H9 (cell line): ENCODE measurements around the gene FOXP4. TPM values are rescaled to one million over a fixed set of nuclear protein-coding genes. Genes with fewer than 3 reads are reported as not detected.

Experiments used
- DNase-seq: peaks from one replicate; pipeline ENCODE4 v3.0.0-alpha.2; 2017
- H2AFZ ChIP-seq: one replicate; pipeline ENCODE4 v1.6.1; 2013; ENCODE audit warnings: mild to moderate bottlenecking, low read length, control low read depth, moderate library complexity
- H2AK5ac ChIP-seq: 2 replicates; pipeline ENCODE4 v1.6.1; 2013; ENCODE audit warnings: low read length, control low read depth, mixed read lengths; ENCODE audit not compliant: insufficient read length
- H2BK120ac ChIP-seq: one replicate; pipeline ENCODE4 v1.6.1; 2013; ENCODE audit warnings: low read depth, mild to moderate bottlenecking, low read length, control low read depth, inconsistent platforms; ENCODE audit not compliant: poor library complexity, severe bottlenecking
- H2BK12ac ChIP-seq: 2 replicates; pipeline ENCODE4 v1.6.1; 2013; ENCODE audit warnings: low read length, control low read depth, mixed read lengths, low read depth; ENCODE audit not compliant: insufficient read length
- H2BK15ac ChIP-seq: 2 replicates; pipeline ENCODE4 v1.6.1; 2013; ENCODE audit warnings: low read depth, low read length, control low read depth
- H2BK20ac ChIP-seq: one replicate; pipeline ENCODE4 v1.6.1; 2013; ENCODE audit warnings: low read depth, mild to moderate bottlenecking, low read length, control low read depth, inconsistent platforms; ENCODE audit not compliant: poor library complexity, severe bottlenecking
- H2BK5ac ChIP-seq: 2 replicates; pipeline ENCODE4 v1.6.1; 2013; ENCODE audit warnings: low read length, control low read depth, mixed read lengths; ENCODE audit not compliant: insufficient read length
- H3K14ac ChIP-seq: 2 replicates; pipeline ENCODE4 v1.6.1; 2013; ENCODE audit warnings: low read length, control low read depth; ENCODE audit not compliant: insufficient read depth
- H3K18ac ChIP-seq: 2 replicates; pipeline ENCODE4 v1.6.1; 2013; ENCODE audit warnings: low read depth, mild to moderate bottlenecking, mixed read lengths, low read length, control low read depth; ENCODE audit not compliant: insufficient read length
- H3K23ac ChIP-seq: 2 replicates; pipeline ENCODE4 v1.6.1; 2013; ENCODE audit warnings: low read length, control low read depth, mixed read lengths, low read depth; ENCODE audit not compliant: insufficient read length
- H3K23me2 ChIP-seq: 2 replicates; pipeline ENCODE4 v1.6.1; 2013; ENCODE audit warnings: low read depth, mild to moderate bottlenecking, mixed read lengths, low read length, control low read depth; ENCODE audit not compliant: insufficient read length, poor library complexity, severe bottlenecking
- H3K27ac ChIP-seq: 2 replicates; pipeline ENCODE4 v1.5.1; 2013; ENCODE audit warnings: low read length, control low read depth, mixed read lengths, low read depth; ENCODE audit not compliant: insufficient read length
- H3K27me3 ChIP-seq: 2 replicates; pipeline ENCODE4 v1.6.1; 2013; ENCODE audit warnings: low read length, control low read depth, inconsistent platforms; ENCODE audit not compliant: insufficient read depth
- H3K4ac ChIP-seq: 2 replicates; pipeline ENCODE4 v1.6.1; 2013; ENCODE audit warnings: low read depth, mild to moderate bottlenecking, control low read depth, inconsistent platforms, low read length, moderate library complexity
- H3K4me1 ChIP-seq: 2 replicates; pipeline ENCODE4 v1.6.1; 2013; ENCODE audit warnings: low read length, control low read depth, inconsistent platforms; ENCODE audit not compliant: insufficient read depth
- H3K4me2 ChIP-seq: 2 replicates; pipeline ENCODE4 v1.6.1; 2013; ENCODE audit warnings: low read length, control low read depth, mixed read lengths; ENCODE audit not compliant: insufficient read length, insufficient read depth
- H3K56ac ChIP-seq: 2 replicates; pipeline ENCODE4 v1.6.1; 2013; ENCODE audit warnings: low read depth, mild to moderate bottlenecking, mixed read lengths, low read length, control low read depth; ENCODE audit not compliant: insufficient read length
- H3K79me1 ChIP-seq: 2 replicates; pipeline ENCODE4 v1.6.1; 2013; ENCODE audit warnings: low read depth, mild to moderate bottlenecking, moderate library complexity, low read length, control low read depth, inconsistent platforms; ENCODE audit not compliant: insufficient read depth, poor library complexity, severe bottlenecking
- H3K79me2 ChIP-seq: 2 replicates; pipeline ENCODE4 v1.6.1; 2013; ENCODE audit warnings: low read length, control low read depth, inconsistent platforms; ENCODE audit not compliant: insufficient read depth
- H3K9ac ChIP-seq: 2 replicates; pipeline ENCODE4 v1.6.1; 2013; ENCODE audit warnings: low read length, control low read depth, mixed read lengths; ENCODE audit not compliant: insufficient read length; ENCODE audit errors: extremely low read depth
- H3K9me3 ChIP-seq: one replicate; pipeline ENCODE4 v1.6.1; 2013; ENCODE audit warnings: low read depth, low read length, inconsistent platforms; ENCODE audit not compliant: control insufficient read depth
- H3T11ph ChIP-seq: one replicate; pipeline ENCODE4 v1.6.1; 2013; ENCODE audit warnings: mild to moderate bottlenecking, low read length, control low read depth, inconsistent platforms
- H4K20me1 ChIP-seq: one replicate; pipeline ENCODE4 v1.6.1; 2013; ENCODE audit not compliant: control insufficient read depth, insufficient read length, insufficient read depth
- H4K5ac ChIP-seq: 2 replicates; pipeline ENCODE4 v1.6.1; 2013; ENCODE audit warnings: low read depth, mild to moderate bottlenecking, mixed read lengths, low read length, control low read depth; ENCODE audit not compliant: insufficient read length
- H4K8ac ChIP-seq: replicated peaks from 2 replicates; pipeline ENCODE4 v1.6.1; 2013; ENCODE audit warnings: low read length, control low read depth, mixed read lengths, low read depth; ENCODE audit not compliant: insufficient read length
- H4K91ac ChIP-seq: 2 replicates; pipeline ENCODE4 v1.6.1; 2013; ENCODE audit warnings: low read depth, mild to moderate bottlenecking, moderate library complexity, mixed read lengths, low read length, control low read depth; ENCODE audit not compliant: insufficient read length
- H3K27ac Mint-ChIP-seq, 3 experiments: 2 replicates in 2 of 3; 3 replicates in 1 of 3; pipeline ENCODE4 v1.8.0; 2020 to 2021; ENCODE audit warnings: mixed read lengths in 3 of 3, mild to moderate bottlenecking in 1 of 3, moderate library complexity in 1 of 3
- H3K27me3 Mint-ChIP-seq: 2 replicates; pipeline ENCODE4 v1.8.0; 2021; ENCODE audit warnings: low read depth, mild to moderate bottlenecking, moderate library complexity, mixed read lengths
- H3K36me3 Mint-ChIP-seq, 3 experiments: 2 replicates in 2 of 3; 3 replicates in 1 of 3; pipeline ENCODE4 v1.8.0; 2020 to 2021; ENCODE audit warnings: low read depth in 3 of 3, mixed read lengths in 3 of 3; ENCODE audit not compliant: insufficient read depth in 1 of 3
- H3K4me1 Mint-ChIP-seq, 2 experiments: 2 replicates each; pipeline ENCODE4 v1.8.0; 2020; ENCODE audit warnings: mixed read lengths in 2 of 2
- H3K4me3 Mint-ChIP-seq, 2 experiments: 2 replicates in 1 of 2; 3 replicates in 1 of 2; pipeline ENCODE4 v1.8.0; 2020 to 2021; ENCODE audit warnings: mild to moderate bottlenecking in 2 of 2, mixed read lengths in 2 of 2, moderate library complexity in 1 of 2
- H3K9me3 Mint-ChIP-seq, 2 experiments: 2 replicates in 1 of 2; 3 replicates in 1 of 2; pipeline ENCODE4 v1.8.0; 2020; ENCODE audit warnings: mild to moderate bottlenecking in 2 of 2, mixed read lengths in 2 of 2, moderate library complexity in 1 of 2
- CTCF ChIP-seq: fragments of 200-600 bp; sonication (generic); conservative IDR thresholded peaks from 3 replicates; pipeline ENCODE4 v1.8.0; 2021; ENCODE audit warnings: antibody characterized with exemption, mild to moderate bottlenecking
- WGBS: extraction: QIAGEN DNeasy Blood & Tissue Kit; methylation state at CpG from one replicate; pipeline ENCODE4 v1.1.7; 2013; ENCODE audit warnings: missing lambda C conversion rate, low lambda C conversion rate, mixed read lengths; ENCODE audit not compliant: insufficient read length; ENCODE audit errors: extremely low coverage; 5-methylcytosine and 5-hydroxymethylcytosine counted together
- total RNA-seq: library from RNA; stranded (reverse); gene quantifications from 2 replicates; pipeline ENCODE4 v1.2.1, GENCODE V29; 2021

Gene FOXP4
- total RNA-seq, 1 experiment from 2014 or later, result 18.2 TPM

GRCh38 chr6:41546866-41547798 is 951 bp downstream of the FOXP4 start:
- no peak overlapping the region for H2BK20ac ChIP-seq
- DNase-seq, result no peak
- Mint-ChIP-seq H3K4me1 (peaks cover 52 to 55% of the 10 kb centered on the region in 2 experiments), H3K27me3 (peaks cover 86% of the 10 kb centered on the region), H3K4me3 (peak overlapping the region; percentile 84 to 97), H3K27ac (no peak overlapping the region), H3K9me3 (no peaks in the 10 kb centered on the region), H3K36me3 (peaks cover 0 to 12% (median 11%) of the 10 kb centered on the region in 3 experiments; a peak in 4 of 7 replicates)
- no peaks in the 10 kb centered on the region for H3K79me1 ChIP-seq
- peaks cover 2% of the 10 kb centered on the region for H4K20me1 ChIP-seq
- no peak overlapping the region for H3K18ac ChIP-seq
- H3T11ph ChIP-seq, result no peak overlapping the region
- H3K27me3 ChIP-seq, result peaks cover 57% of the 10 kb centered on the region
- H2BK5ac ChIP-seq, result no peak overlapping the region
- H3K56ac ChIP-seq, result no peak overlapping the region
- H3K23me2 ChIP-seq, result peaks cover 20% of the 10 kb centered on the region
- H4K91ac ChIP-seq, result no peak overlapping the region
- peak overlapping the region; percentile 50; the same call in 1 of the 2 replicates for H3K14ac ChIP-seq
- no peak overlapping the region for H2BK120ac ChIP-seq
- H3K4me2 ChIP-seq, result peak overlapping the region; percentile 76
- no peak for TF ChIP-seq CTCF
- no CpG with 5 or more reads among the region's 82 CpGs for WGBS
- H2BK12ac ChIP-seq, result no peak overlapping the region
- no peaks in the 10 kb centered on the region for H3K9me3 ChIP-seq
- no peak overlapping the region for H3K27ac ChIP-seq
- no peak overlapping the region for H2AK5ac ChIP-seq
- H4K5ac ChIP-seq, result no peak overlapping the region
- no peak overlapping the region for H2BK15ac ChIP-seq
- no peak overlapping the region for H2AFZ ChIP-seq
- no peak overlapping the region for H3K4ac ChIP-seq
- H3K4me1 ChIP-seq, result peaks cover 18% of the 10 kb centered on the region; the same call in 1 of the 2 replicates
- no peak overlapping the region for H4K8ac ChIP-seq
- no peak overlapping the region for H3K23ac ChIP-seq
- no peaks in the 10 kb centered on the region; the same call in 1 of the 2 replicates for H3K79me2 ChIP-seq
- H3K9ac ChIP-seq, result no peak overlapping the region
